Nucleus accumbens (tissue), 56 donors: ENCODE results near the gene NTM.
A peak's percentile ranks its signal among the peaks of the same experiment; 100 is the strongest.

ENCODE experiments used
- DNase-seq, 56 donors: peaks; one replicate each; lab custom pipeline; 2025; lab: John Stamatoyannopoulos, UW

The NTM gene

GRCh38 chr11:131588057-131588456 is 217.6 kb downstream of the NTM start:
- DNase-seq = no peak

GRCh38 chr11:131591051-131591461 is 220.6 kb downstream of the NTM start:
- peak in 2 of 56 donors; percentile 38 to 53 for DNase-seq

GRCh38 chr11:131592152-131592551 is 221.7 kb downstream of the NTM start:
- peak in 1 of 56 donors; percentile 27 for DNase-seq

DNA sequence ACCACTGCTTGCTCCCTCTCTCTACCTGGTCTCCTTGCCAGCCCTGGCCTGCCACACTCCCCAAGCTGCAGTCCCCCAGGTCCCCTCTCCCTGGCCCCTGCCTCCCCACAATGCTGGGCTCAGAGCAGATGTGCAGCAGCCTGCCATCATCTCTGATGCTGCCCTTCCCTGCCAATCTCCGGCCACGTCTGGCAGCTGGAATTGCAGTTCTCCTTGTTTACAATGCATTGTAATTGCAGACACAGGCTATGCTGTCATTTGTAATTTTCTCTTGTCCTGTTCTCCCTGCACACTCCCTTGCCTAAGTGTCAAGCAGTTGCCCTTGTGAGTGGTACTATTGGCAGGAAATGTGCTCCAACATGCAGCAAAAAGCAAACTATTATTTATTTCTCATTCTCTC is 222.3 kb downstream of the NTM start:
- peak in 24 of 56 donors; percentile 35 to 65 (median 50) for DNase-seq

DNA sequence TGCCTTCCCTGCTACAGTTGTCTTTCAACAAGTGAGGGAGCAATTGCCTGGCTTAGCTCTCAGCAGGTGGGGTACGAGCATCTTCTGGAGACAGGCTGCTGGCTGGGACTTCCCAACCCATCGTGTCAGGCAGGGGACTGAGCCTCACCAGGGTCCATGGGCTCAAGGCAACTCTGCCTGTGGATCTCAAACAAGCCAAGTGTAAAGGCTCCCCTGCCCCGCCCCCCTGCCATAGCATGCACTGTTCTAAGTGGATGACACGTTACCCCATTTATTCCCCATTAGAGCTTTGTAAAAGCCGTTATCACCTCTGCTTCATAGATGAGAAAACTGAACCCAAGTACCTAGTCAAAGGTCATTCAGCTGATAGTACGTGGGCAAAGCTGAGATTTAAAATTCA is 222.9 kb downstream of the NTM start:
- peak in 1 of 56 donors; percentile 34 for DNase-seq

GRCh38 chr11:131595797-131596196 is 225.4 kb downstream of the NTM start:
- DNase-seq = peak in 5 of 56 donors; percentile 30 to 56 (median 45)

GRCh38 chr11:131597890-131598289 is 227.5 kb downstream of the NTM start:
- DNase-seq = no peak

- DNase-seq = peak in 4 of 56 donors; percentile 20 to 49 (median 47)
These were observed 227.9 kb downstream of the NTM start for GRCh38 chr11:131598305-131598704.

GRCh38 chr11:131599285-131599684 is 228.9 kb downstream of the NTM start:
- no peak for DNase-seq

DNA sequence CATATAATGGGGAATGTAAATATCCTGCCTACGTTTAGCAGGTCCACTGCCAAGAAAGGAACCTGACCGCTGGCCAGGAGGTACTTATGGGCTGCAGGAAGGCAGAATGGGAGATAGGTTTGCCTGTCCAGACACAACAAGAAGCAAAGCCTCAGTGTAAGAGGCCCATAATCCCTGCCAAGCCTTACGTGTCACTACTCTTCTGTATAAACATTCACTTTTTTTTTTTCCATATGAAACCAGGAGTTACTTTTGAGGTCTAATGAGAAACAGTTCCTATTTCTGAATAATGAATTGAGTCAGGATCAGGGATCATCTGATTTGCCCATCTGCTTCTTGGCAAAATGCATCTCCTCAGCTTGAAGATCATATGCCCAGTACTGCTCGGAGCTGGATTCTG is 230.2 kb downstream of the NTM start:
- no peak for DNase-seq

DNA sequence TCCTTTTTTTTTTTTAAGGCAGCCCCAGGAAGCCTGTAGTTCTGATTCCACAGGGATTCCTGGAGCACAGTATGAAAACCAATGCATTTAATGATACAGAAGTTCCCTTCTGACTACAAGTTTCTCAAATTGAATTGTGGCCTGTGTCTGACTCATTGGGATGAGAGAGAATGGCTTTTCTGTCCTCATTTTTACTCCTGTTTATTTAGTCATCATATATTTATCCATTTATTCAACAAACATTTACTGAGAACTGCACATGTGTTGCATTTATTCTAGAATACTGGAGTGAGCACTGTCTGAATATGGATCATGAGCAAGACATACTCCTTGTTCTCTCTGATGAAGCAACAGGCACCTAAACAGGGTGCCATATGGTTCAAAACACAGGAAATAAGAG is 231.2 kb downstream of the NTM start:
- no peak for DNase-seq

GRCh38 chr11:131602431-131602830 is 232.0 kb downstream of the NTM start:
- no peak for DNase-seq

DNA sequence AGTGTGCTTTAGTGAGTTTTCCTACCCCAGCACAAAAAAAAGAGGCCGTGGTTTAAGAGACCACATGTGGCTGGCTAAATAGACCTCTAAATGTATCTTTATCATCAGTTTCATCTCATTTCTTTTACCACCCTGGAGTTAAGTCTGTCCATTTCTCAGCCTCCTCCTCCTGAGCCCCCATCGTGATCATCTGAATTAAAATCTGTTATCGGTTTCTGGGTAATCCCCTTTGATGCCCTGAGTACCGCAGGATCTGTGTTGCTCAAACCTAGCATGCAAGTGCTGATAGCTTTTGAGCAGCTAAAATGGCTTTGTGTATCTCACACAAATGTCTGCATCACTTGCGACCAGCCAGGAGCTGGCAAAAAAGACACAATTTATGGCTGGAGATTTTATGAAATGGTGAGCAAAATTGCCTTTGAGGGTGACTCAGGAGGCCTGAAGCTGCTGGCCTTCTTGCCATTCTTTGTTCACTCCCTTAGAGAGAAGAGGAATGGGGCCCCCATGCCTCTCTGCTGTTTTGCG is 236.5 kb downstream of the NTM start:
- no peak for DNase-seq

DNA sequence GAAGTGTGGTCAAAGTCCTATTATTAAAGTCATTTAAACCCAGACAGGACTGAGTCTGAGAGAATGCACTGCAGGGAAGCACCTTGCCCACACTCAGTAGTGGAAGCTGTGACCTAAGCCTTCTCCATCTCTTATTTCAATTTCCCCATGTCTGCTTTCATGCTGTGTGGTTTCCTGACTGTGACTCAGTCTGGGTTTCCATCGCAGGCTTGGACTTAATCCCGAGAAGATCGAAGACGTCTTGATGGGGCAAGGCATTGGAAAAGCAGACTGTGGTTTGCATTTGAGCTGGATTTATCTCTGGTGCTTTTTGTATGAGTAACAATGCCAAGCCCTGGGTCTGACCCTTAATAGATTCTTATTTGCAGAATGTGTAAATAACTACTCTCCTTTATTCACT is 238.9 kb downstream of the NTM start:
- no peak for DNase-seq

DNA sequence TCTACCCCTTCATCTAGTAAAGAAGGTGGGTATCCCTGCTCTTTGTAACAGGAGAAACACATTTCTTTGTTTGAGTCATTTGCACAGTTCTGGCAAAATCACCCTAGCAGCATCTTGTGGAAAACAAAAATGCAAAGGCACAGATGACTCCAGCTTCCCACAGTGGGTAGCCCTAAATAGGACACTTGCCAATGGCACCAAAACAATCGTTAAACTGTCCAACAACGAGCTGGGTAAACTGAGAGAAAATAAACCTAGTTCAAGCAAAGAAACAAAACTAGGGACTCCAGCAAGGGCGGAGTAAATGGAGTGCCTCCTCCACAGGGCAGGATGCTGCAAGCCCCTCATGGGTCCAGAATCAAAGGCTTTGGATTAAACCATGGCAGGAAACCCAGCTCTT is 239.5 kb downstream of the NTM start:
- DNase-seq = peak in 10 of 56 donors; percentile 33 to 69 (median 50)

DNA sequence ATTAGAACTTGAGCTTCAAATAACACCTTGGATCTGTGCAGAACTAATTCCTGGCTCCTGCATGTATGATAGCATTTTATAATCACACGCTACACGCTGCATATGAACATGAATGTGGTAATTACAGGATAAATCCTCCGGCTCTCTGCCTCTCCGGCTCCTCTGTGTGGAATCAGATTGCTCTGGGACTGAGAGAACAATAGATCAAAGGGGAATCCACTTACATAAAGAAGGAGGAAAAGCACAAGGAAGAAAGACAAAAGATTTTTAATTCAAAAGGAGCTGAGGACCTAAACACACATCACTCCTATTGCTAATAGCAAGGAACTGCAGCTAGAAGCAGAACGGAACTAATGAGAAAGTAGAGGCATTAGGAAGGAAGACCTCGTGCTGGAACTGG is 240.9 kb downstream of the NTM start:
- DNase-seq = no peak

DNA sequence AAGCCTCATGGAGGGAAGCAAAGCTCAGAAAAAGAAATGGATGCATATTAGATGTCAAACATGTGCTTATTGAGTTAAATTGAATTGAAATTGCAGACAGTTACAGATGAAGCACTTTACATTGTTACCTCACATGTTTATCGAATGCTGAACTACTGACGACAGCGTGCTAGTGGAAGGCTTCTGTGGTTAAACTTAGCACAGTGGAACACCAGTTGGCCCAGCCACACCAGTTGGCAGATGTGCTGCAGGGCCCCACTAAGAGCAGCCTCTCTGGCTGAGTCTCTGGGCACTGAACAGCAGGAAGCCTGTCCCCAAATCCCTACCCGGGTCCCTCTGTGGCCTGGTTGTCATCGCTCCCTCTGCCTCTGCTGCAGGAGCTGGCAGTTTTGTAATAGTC is 242.1 kb downstream of the NTM start:
- DNase-seq = peak in 3 of 56 donors; percentile 28 to 33 (median 33)

GRCh38 chr11:131614631-131615030 is 244.2 kb downstream of the NTM start:
- peak in 31 of 56 donors; percentile 31 to 85 (median 58) for DNase-seq

DNA sequence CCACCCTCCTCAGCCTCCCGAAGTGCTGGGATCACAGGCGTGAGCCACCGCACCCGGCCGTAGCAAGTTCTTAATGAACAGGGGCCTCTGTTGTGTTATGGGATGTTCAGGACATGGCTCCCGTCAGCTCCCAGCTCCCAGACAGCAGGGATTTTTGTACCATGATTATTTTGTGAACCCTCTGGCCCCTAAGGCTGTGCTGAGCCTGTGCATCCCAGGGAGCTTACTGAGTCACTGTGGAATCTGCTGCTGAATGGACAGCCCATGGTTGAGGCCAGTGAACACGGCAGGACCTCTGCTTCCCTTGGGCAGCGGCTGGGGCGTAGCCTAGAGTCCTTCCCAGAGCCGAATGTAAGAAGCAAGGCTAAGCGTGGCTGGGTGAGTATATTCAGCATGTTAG is 245.2 kb downstream of the NTM start:
- no peak for DNase-seq

DNA sequence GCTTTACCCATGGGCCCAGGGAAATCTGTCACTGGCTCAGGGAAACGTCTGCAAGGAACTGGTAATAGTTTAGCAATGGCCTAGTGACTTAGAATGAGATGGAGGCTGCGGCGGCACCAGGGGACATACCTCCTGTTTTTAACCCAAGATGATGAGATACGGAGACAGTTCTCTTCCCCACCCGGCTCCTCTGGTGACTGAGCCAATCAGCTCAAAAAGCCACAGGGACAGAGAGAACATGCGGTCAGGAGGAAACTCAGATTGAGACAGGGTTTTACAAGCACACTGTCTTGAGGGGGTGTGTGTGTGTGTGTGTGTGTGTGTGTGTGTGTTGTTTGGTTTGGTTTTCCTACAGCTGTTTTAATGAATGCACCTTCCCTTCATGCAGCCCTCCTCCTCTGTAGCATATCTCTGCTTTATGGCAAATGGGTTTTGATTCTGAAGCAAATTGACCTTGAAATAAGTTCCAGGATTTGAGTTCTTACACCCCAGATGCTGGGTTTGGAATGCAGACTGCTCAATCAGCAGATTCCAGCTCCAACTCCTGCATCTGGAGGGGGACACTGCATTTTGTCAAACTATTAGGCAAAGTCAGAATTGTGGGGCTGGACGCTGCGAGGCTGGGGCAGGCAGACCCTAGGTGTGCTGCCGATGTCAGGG is 246.2 kb downstream of the NTM start:
- DNase-seq = no peak

DNA sequence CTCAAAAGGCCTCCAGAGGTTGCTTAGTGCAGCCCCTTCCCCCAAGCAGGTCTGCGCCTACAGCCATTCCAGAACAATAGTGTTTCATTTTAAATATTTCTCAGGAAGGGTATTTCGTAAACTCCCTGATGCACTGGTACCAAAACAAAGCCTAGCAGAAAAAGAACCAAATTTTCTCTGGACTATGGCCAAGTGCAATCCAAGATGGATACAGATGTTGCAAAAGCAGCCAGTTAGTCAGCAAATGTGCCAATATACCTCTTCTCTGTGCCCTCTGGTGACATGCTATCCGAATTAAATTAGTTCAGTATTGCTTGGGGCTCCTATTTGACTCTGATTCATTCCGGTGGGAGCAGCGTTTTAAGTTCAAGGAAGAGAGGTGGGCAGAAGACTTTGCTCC is 247.8 kb downstream of the NTM start:
- DNase-seq = no peak

DNA sequence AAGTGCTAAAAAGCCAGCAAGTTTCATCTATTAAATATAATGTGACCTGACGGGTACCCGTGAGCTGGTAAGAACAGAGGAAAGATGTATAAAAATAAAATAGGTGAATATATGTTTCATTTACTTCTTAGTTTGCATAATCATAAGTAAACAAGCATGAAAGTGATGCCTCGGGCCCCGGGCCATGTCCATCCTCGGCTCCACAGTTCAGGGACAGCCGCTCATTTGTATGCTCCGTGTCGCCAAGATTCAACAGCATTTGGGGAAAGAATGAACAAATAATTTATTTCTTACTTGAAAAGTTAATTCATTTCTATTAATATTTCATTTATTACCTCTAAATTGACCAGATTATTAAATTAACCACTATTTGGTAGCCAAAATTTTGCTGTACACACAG is 251.8 kb downstream of the NTM start:
- peak in 7 of 56 donors; percentile 23 to 49 (median 29) for DNase-seq

GRCh38 chr11:131624531-131624930 is 254.1 kb downstream of the NTM start:
- DNase-seq = peak in 1 of 56 donors; percentile 56
